Bladder microvascular endothelial cell (primary cell): ENCODE results near the gene CHORDC1. TPM values are rescaled to one million over a fixed set of nuclear protein-coding genes. Genes with fewer than 3 reads are reported as not detected.

Experiments used
- total RNA-seq: library from RNA; depleted of rRNA; stranded (reverse); fragments of >200 nt; gene quantifications from 2 replicates; pipeline ENCODE4 v1.2.3, GENCODE V29; 2014

Gene CHORDC1
- total RNA-seq = 17.6 and 44.2 TPM in 2 replicates

GRCh38 chr11:90222459-90223247 is at the start of gene CHORDC1:
CHORDC1 (minus strand) TSS chr11:90223049; CDS start chr11:90222954, 95 bp downstream.

Other genes with a start within 250 kb of the CHORDC1 start
- not detected in 2 replicates for gene TRIM49C, start 191.9 kb downstream of the CHORDC1 start, total RNA-seq
- gene UBTFL1, start 137.1 kb downstream of the CHORDC1 start, total RNA-seq = not detected in 2 replicates
- gene NAALAD2, start 88.4 kb downstream of the CHORDC1 start, total RNA-seq = 0.16 and 0.25 TPM in 2 replicates